GM12891 (cell line): ENCODE results near the gene P2RY14.

Experiments
- POLR2A ChIP-seq: IDR thresholded peaks from 2 replicates; pipeline ENCODE4 v1.6.1; 2011; ENCODE audit warnings: low read depth, low read length, control low read depth
- POLR2AphosphoS5 ChIP-seq: IDR thresholded peaks from 2 replicates; pipeline ENCODE4 v1.6.1; 2011; ENCODE audit warnings: low read depth, low read length, control low read depth
- SPI1 ChIP-seq: IDR thresholded peaks from 2 replicates; pipeline ENCODE4 v1.6.1; 2011; ENCODE audit warnings: low read depth, low read length, control low read depth
- TAF1 ChIP-seq: IDR thresholded peaks from 2 replicates; pipeline ENCODE4 v1.6.1; 2011; ENCODE audit warnings: low read depth, low read length, control low read depth

DNA sequence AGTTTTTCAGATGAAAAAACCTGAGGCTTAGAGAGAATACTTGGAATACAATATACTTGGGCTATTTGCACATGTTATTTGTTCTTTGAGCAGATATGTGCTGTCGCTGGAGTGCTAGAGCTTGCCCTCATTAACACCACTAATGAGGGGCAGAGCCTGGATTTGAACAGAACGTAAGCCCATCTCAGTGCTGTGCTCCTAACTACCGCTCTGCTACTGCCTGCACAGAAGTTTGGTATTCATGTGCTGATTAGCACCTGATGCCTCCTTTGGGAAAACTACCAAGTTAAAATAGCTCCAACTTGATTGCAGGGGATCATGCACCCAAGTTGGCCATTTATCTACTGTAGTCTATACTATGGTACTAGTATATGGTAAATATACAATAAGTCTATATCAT is 34.6 kb upstream of the P2RY14 start:
- no peak for TF ChIP-seq POLR2A
- TF ChIP-seq TAF1, result no peak
- no peak for TF ChIP-seq POLR2AphosphoS5
- TF ChIP-seq SPI1, result no peak
